Sigmoid colon (tissue), 7 donors: Measurements from ENCODE around the gene ATXN7. TPM values are rescaled to one million over a fixed set of nuclear protein-coding genes. Genes with fewer than 3 reads are reported as not detected.

ENCODE experiments used
- DNase-seq: peaks from one replicate; pipeline ENCODE4 v3.0.0-alpha.2; 2019
- H3K27ac ChIP-seq, 4 donors: fragments of 200-600 bp; sonication (generic); one replicate each; pipeline ENCODE4 v1.5.1; 2016 to 2019; ENCODE audit warnings: mild to moderate bottlenecking in 1 of 4
- H3K27me3 ChIP-seq, 3 donors: fragments of 200-600 bp; sonication (generic); one replicate each; pipeline ENCODE4 v1.5.1; 2019; ENCODE audit warnings: mild to moderate bottlenecking in 1 of 3
- H3K36me3 ChIP-seq, 4 donors: fragments of 200-600 bp; sonication (generic); one replicate each; pipeline ENCODE4 v1.5.1; 2016 to 2019
- H3K4me1 ChIP-seq, 4 donors: fragments of 200-600 bp; sonication (generic); one replicate each; pipeline ENCODE4 v1.5.1; 2017 to 2019
- H3K4me3 ChIP-seq, 4 donors: fragments of 200-600 bp; sonication (generic); one replicate each; pipeline ENCODE4 v1.5.1; 2017 to 2019; ENCODE audit warnings: mild to moderate bottlenecking in 2 of 4, moderate library complexity in 1 of 4
- H3K9me3 ChIP-seq, 4 donors: fragments of 200-600 bp in 3 of 4; sonication (generic) in 3 of 4; one replicate each; pipeline versions ENCODE4 v1.5.1 to v1.6.1; 2013 to 2019
- CTCF ChIP-seq, 4 experiments: fragments of 450-650 bp in 3 of 4; fragments of 200-600 bp in 1 of 4; IDR thresholded peaks; one replicate each; pipeline ENCODE4 v1.5.1; 2016 to 2019; ENCODE audit warnings: antibody characterized with exemption in 4 of 4, mild to moderate bottlenecking in 3 of 4, moderate library complexity in 2 of 4
- EP300 ChIP-seq, 4 donors: sonication (generic); formaldehyde crosslinking; IDR thresholded peaks; one replicate each; pipeline ENCODE4 v1.6.1; 2017; ENCODE audit warnings: antibody characterized with exemption in 4 of 4
- POLR2A ChIP-seq, 2 donors: fragments of 450-650 bp; IDR thresholded peaks; one replicate each; pipeline ENCODE4 v1.6.1; 2016; ENCODE audit warnings: antibody characterized with exemption in 2 of 2, mild to moderate bottlenecking in 2 of 2, moderate library complexity in 2 of 2
- POLR2AphosphoS5 ChIP-seq, 4 donors: sonication (generic); formaldehyde crosslinking; IDR thresholded peaks; one replicate each; pipeline ENCODE4 v1.6.1; 2017; ENCODE audit warnings: antibody characterized with exemption in 4 of 4
- WGBS, 2 donors: extraction: QIAGEN DNeasy Blood & Tissue Kit; methylation state at CpG; one replicate each; pipeline ENCODE4 v1.1.7; 2013; 5-methylcytosine and 5-hydroxymethylcytosine counted together
- intact Hi-C: fragments of 100-400 bp; cut with DNase I; formaldehyde crosslinking; loops from one replicate; pipeline ENCODE4 v1.15.1; 2023
- polyA plus RNA-seq, 3 donors: library from polyadenylated mRNA; stranded (reverse); fragments of 200-250 nt; gene quantifications; one replicate each; pipeline ENCODE4 v1.2.3, GENCODE V29; 2013
- total RNA-seq, 4 donors: library from RNA; depleted of rRNA; stranded (reverse); fragments of >200 nt; gene quantifications; one replicate each; pipeline ENCODE4 v1.1.0, GENCODE V29; 2016
- donor health status: healthy with polysubstance abuse.
- donor health status: Bipolar disorder and iron deficiency.
- donor health status: healthy.

The ATXN7 gene
- total and polyA plus RNA-seq, 7 donors = 2.1 to 32.7 (median 17.8) TPM

- H3K4me1 ChIP-seq = peaks cover 0 to 5% (median 3%) of the 10 kb centered on the region in 4 donors
- no peaks in the 10 kb centered on the region for H3K27me3 ChIP-seq
- WGBS, 2 donors = 38 to 74% methylated on average over 4 of the region's 4 CpGs
- TF ChIP-seq CTCF (IDR thresholded peaks at IDR 0.05) (no peak), POLR2A (IDR thresholded peaks at IDR 0.05) (no peak), POLR2AphosphoS5 (IDR thresholded peaks at IDR 0.05) (no peak), EP300 (IDR thresholded peaks at IDR 0.05) (no peak)
- H3K27ac ChIP-seq = no peak overlapping the region
- intact Hi-C loops = no loop called here
- H3K9me3 ChIP-seq = no peaks in the 10 kb centered on the region
- DNase-seq = no peak
- H3K4me3 ChIP-seq = no peak overlapping the region
- no peaks in the 10 kb centered on the region for H3K36me3 ChIP-seq
Measured at GRCh38 chr3:63905731-63906620, 42.3 kb downstream of the ATXN7 start.

- TF ChIP-seq POLR2A (IDR thresholded peaks at IDR 0.05) = no peak
- TF ChIP-seq EP300 (IDR thresholded peaks at IDR 0.05) = no peak
- TF ChIP-seq POLR2AphosphoS5 (IDR thresholded peaks at IDR 0.05) = no peak
- TF ChIP-seq CTCF (IDR thresholded peaks at IDR 0.05) = peak in 1 of 4 experiments; percentile 11
- intact Hi-C loops = no loop called here
- WGBS, 2 donors = 66 to 79% methylated on average over 2 of the region's 2 CpGs
- DNase-seq = no peak
- H3K4me1 ChIP-seq = peaks cover 0 to 14% (median 11%) of the 10 kb centered on the region in 4 donors
- no peak overlapping the region for H3K4me3 ChIP-seq
- H3K9me3 ChIP-seq = no peaks in the 10 kb centered on the region
- no peak overlapping the region for H3K27ac ChIP-seq
- H3K27me3 ChIP-seq = no peaks in the 10 kb centered on the region
- no peaks in the 10 kb centered on the region for H3K36me3 ChIP-seq
Measured at GRCh38 chr3:63908081-63908736, 44.5 kb downstream of the ATXN7 start.

GRCh38 chr3:63908776-63909175 is 45.1 kb downstream of the ATXN7 start:
- Histone ChIP-seq H3K4me3 (no peak overlapping the region), H3K9me3 (no peaks in the 10 kb centered on the region), H3K27ac (no peak overlapping the region), H3K27me3 (no peaks in the 10 kb centered on the region), H3K36me3 (no peaks in the 10 kb centered on the region), H3K4me1 (peaks cover 0 to 20% (median 17%) of the 10 kb centered on the region in 4 donors)
- WGBS, 2 donors = 90 to 97% methylated on average over 1 of the region's 1 CpG
- no peak for TF ChIP-seq EP300 (IDR thresholded peaks at IDR 0.05)
- TF ChIP-seq CTCF (IDR thresholded peaks at IDR 0.05) = no peak
- no peak for TF ChIP-seq POLR2A (IDR thresholded peaks at IDR 0.05)
- TF ChIP-seq POLR2AphosphoS5 (IDR thresholded peaks at IDR 0.05) = no peak
- DNase-seq = no peak
- intact Hi-C loops = no loop called here

- Histone ChIP-seq H3K27me3 (no peaks in the 10 kb centered on the region), H3K27ac (no peak overlapping the region), H3K36me3 (no peaks in the 10 kb centered on the region), H3K4me1 (peaks cover 0 to 26% (median 23%) of the 10 kb centered on the region in 4 donors), H3K9me3 (no peaks in the 10 kb centered on the region), H3K4me3 (no peak overlapping the region)
- intact Hi-C loops = no loop called here
- DNase-seq = no peak
- 84 to 89% methylated on average over 2 of the region's 2 CpGs for WGBS, 2 donors
- TF ChIP-seq CTCF (IDR thresholded peaks at IDR 0.05) (no peak), EP300 (IDR thresholded peaks at IDR 0.05) (no peak), POLR2A (IDR thresholded peaks at IDR 0.05) (no peak), POLR2AphosphoS5 (IDR thresholded peaks at IDR 0.05) (no peak)
Measured at GRCh38 chr3:63909431-63909830, 45.8 kb downstream of the ATXN7 start.
